Epidermal melanocyte (primary cell): ENCODE measurements around the gene PRMT5.
"Not testable (repeated sequence)": the region's sequence is repeated elsewhere in the genome, so short reads cannot be mapped to it uniquely, and the experiment has no call there.

Experiments used
- DNase-seq: peaks from one replicate; pipeline ENCODE4 v3.0.0; 2011; ENCODE audit warnings: low spot score; ENCODE audit not compliant: insufficient read length

The PRMT5 gene

DNA sequence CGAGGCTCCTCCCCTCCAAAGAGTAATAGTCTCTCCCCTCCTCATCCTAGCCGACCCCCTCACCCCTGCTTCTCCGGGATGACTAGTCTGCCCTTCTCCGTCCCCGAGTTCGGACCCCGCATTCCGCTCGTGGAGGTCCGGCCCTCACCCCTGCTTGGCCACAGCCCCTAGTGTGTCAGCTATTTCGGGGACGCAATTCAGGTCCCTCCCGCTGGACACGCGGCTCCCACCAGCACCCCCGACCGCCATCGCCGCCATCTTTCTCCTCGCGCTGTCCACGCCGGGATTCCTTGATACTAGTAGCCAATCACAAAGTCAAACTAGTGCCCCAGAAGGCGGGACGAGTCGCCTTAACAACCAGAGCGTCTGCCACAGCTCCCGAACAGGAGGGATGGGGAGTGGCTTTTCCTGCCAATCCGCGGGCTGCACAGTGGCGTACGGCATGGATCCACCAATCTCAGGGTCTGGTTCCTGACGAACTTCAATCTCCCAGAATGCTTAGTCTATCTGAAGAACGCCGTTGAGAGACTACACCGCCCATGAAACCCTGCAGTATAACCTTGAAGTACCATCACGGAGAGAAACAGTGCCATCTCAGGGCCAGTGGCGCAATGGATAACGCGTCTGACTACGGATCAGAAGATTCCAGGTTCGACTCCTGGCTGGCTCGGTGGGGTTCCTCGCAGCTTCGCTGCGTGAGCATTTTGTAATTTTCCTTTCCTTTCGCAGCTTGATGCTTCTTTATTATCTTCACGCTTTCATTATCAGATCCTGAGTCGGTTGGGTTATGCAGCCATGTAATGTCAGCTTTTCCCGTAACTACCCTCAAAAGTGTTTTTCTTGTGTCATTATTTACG lies at the start of gene PRMT5:
PRMT5 (minus strand) TSS at position 273 of the 857 bp plus-strand sequence; CDS start at position 258, 15 bp downstream.
- DNase-seq, result peak; percentile 93

DNA sequence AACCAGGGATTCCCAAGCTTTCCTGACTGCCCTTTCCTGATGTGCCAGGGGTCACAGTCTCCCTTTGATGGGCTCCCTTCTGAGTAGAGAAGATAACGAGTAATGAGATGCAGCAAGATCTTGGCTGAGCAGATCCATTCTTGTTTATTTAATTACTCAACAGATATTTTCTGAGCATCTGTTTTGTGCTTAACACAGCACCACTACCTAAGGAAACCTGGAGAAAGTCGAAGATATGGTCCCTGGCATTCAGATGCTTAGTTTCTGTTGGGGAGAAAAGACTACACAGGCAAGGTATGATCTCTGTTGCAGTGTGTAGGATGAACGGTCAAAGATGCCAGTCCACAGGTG lies 49.3 kb upstream of the PRMT5 start:
- DNase-seq, result no peak

DNA sequence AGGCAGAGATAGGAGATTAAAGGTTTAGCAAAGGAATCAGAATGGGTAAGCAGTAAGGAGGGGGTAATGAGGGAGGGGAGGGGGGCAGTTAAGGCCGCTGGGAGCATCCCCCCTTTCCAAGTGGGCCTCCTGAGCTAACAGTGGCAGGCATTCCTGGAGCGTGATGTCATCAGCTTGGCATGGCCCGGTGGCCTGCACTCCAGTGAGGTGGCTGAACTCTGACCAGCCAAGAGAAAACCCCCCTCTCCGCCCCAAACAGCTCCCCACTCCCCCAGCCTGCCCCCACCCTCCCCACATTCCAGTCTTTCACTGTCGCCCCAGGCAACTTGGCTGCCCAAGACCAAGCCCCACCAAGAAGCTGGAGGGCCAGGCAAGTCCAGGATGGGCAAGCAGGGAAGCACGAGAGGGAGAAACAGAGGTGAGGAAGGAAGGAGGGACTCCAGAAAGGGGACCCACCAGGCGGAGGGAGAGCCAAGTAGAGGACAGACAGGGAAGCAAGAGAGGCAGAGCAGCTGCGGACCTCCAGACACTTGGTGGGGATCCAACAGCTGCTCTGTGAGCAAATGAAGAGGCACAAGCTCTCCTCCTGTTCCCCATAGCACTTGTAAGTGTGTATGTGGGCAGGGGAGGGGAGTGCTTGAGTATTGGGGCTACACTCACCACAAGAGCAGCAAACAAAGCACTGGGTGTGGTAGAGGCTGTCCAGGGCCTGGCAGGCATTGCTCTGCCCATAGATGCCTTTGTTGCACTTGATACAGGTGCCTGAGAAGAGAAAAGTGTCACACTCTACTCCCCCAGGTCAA lies 48.7 kb upstream of the PRMT5 start:
- DNase-seq, result peak; percentile 62

DNA sequence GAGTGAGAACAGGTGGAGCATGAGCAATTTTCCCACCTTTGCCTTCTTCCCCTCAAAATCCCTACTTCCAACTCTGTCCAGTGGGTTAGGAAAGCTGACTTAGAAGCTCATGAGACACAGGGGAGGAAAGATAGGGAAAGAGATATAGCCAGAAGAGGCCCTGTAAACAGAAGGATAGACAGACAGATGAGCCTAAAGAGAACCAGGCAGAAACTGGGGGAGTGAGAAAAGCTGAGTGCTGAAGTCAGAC lies 48.2 kb upstream of the PRMT5 start:
- no peak for DNase-seq

GRCh38 chr14:22976620-22977433 lies 47.7 kb upstream of the PRMT5 start:
- DNase-seq, result no peak

DNA sequence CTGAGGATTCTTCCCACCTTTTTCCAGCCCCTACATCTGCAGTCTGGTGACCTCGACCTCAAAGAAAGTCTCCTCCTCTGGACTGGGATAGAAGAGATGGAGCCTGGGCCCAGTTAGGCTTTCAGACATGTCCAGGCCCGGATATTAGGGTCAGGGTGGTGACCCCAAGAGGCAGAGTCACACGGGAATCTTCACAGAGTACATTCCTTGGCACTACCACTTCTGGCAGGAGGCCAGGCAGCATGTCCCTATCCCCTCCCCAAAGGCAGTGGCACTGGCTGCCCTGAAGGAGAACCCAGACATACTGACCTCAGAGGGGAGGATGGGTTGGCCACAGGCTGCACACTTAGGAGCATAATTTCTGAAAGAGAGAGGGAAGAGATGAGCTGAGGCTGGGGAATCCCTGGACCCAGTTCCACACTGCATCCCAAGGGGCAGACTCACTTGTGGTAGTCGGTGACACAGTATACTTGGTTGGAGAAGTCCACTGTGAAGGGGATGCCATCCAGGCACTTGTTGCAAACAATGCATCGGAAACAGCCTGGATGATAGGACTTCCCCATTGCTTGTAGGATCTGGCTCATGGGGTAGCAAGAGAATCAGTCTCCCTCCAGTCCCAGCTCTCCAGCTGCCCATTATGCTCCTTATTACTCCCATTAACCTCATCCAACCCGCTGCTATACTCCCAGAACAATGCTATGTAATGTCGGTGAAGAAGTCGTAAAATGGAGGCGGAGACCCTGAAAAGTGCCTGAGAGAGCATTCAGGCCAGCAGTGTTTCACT lies 45.5 kb upstream of the PRMT5 start:
- no peak for DNase-seq

DNA sequence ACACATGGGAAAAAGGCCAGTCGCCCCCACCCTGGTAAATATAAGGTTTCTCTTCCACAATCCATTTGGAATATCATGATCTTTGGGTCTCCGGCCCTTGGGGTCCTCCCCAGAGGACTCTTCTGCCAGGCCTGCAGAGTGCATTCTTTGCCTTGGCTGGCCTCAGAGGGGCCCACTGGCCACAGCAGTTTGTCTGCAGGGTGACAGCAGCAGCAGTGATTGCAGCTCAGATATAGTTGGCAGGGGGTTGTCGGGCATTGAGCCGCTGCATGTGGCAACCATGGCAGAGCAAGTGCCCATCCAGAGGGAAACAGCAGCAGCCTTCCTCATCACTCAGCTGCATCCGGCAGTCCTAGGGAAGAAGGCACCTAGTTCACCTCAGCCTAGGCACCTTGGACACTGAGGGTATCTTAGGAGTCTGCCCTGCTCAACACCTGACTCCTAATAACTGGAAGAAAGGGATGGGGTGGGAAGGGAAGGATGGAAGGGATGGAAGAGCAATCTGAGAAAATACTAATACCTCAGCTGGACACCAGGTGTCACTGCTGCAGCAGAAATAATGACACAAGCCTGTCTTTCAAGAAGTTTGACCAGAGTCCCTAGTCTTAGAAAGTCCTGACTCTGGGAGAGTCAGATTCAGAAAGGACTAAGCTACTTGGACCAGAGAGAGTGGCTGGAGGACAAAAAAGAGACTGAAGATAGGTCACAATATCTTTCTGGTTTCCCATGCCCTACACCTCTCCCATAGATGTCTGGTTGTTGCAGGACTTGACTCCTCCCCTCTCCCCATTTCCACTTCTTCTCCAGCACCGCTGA lies 44.2 kb upstream of the PRMT5 start:
- DNase-seq, result peak; percentile 71

- DNase-seq, result no peak
Measured at GRCh38 chr14:22972313-22972930, 43.2 kb upstream of the PRMT5 start.

DNA sequence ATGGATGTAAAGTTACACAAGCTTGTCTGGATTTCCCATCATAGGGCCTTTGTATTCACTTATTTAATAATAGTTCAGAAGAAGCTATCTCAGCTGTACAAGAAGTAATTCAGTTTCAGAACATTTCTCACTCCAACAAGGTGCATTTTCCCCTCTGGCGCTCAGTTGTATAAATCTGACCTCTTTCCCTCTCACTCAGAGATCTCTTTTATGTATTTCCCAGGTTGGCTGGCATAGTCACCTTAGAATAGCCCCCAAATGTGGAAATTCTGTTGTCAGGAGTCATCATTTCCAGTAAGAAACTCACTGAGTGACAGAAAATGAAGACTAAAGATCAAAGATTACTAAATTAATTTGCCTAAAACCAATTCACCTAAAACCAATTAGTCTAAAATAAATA lies 42.0 kb upstream of the PRMT5 start:
- DNase-seq, result no peak

GRCh38 chr14:22966783-22967269 lies 37.6 kb upstream of the PRMT5 start:
- DNase-seq, result no peak

DNA sequence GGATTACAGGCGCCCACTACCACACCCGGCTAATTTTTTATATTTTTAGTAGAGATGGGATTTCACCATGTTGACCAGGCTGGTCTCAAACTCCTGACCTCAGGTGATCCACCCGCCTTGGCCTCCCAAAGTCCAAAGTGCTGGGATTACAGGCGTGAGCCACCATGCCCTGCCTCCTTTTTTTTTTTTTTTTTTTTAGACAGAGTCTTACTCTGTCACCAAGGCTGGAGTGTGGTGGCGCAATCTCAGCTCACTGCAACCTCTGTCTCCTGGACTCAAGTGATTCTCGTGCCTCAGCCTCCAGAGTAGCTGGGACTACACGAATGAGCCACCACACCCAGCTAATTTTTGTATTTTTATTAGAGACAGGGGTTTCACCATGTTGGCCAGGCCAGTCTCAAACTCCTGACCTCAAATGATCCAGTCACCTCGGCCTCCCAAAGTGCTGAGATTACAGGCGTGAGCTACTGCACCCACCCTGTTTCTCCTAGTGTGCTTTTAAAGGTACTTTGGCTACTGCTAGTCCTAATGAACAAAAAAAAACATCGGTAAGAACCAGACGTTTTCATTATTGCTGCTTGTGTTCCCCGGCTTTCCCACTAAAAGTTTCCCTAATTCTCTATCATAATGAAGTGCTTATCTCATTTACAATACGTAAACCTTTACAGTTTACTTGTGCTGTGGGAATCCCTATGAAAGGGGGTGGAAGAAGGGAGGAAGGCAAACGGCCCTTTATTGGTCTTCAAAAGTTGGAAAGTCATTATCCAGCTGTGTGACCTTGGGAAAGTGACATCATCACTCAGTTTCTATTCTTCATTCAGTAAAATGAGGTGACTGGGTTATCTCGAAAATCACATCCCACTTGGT lies 37.0 kb upstream of the PRMT5 start:
- not testable (repeated sequence) for DNase-seq

- no peak for DNase-seq
Measured at GRCh38 chr14:22962061-22962676, 33.0 kb upstream of the PRMT5 start.

DNA sequence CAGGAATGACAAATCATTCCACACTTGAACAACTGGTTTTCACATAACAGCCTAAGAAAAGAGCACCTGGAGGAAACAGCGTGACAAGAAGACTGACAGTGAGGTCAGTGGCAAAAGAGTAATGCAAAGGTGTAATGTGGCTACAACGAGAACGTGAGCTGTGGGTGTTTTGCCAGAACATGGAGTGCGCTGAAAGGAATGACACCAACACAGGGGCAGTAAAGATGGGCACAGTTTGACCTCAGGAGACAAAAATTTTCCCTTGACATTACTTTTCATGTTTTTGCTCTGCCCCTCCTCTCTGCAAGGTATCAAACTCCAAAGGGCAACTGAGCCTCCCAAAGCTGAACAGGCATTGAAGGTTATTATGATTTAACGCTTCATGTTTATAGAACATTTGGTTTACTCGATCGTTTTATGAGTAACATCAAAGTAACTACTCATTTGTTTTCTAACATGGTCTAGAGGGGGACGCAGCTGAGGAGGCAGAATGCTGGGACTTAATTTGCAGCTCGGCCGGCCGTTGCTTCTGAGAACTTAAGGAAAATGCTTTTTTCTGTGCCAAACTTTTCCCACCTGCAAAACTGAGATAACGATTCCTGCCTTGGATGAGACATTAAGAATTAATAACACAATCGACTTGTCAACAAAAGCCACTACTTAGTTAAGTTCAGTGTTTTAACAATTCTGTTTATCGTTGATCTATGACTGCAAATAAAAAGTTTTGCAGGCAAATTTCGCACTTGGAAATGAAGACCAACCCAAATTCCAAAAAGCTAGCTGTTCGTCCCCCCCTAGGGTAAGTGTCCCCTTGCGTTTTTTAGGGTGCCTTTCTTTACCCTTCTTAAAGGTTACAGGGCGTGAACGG lies 26.8 kb upstream of the PRMT5 start:
- no peak for DNase-seq

- DNase-seq, result no peak
Measured at GRCh38 chr14:22952418-22952817, 23.2 kb upstream of the PRMT5 start.

DNA sequence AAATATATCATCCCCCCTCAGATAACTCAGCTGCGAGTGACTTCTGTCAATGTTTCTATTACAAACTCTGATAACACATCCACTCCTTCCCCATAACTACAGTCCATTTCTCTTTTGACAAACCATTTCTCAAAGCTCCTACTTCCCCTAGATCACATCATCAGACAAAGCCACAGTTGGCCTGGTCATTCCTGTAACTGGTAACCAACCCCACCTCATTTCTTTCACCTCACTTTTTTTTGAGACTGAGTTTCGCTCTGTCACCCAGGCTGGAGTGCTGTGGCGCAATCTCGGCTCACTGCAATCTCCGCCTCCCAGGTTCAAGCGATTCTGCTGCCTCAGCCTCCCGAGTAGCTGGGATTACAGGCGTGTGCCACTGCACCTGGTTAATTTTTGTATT lies 22.6 kb upstream of the PRMT5 start:
- DNase-seq, result not testable (repeated sequence)

DNA sequence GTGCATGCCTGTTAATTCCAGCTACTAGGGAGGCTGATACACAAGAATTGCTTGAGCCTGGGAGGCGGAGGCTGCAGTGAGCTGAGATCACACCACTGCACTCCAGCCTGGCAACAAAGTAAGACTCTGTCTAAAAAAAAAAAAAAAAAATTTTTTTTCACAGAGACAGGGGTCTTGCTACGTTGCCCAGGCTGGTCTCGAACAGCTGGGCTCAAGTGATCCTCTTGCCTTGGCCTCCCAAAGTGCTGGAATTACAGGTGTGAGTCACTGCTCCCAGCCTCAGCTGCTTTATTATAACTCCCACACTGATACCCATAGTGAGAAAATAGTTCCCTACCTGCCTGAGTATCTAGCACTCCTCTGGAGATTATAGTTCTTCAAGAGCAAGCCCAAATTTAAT lies 16.5 kb upstream of the PRMT5 start:
- DNase-seq, result no peak

DNA sequence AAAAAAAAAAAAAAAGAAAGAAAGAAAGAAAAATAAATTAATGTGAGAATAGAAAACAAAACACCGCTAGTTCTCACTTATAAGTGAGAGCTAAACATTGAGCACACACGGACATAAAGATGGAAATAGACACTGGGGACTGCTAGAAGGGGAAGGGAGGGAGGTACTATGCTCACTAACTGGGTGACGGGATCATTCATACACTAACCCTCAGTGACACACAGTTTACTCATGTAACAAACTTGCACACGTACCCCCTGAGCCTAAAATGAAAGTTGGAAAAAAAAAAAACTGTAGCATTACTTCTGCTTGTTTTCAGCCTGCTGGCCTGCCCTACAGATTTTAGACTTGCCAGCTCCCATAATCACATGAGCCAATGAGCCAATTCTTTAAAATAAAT lies 10.5 kb upstream of the PRMT5 start:
- no peak for DNase-seq
